ENCODE results near the gene PRAMEF7.
"Not testable (repeated sequence)": the region's sequence is repeated elsewhere in the genome, so short reads cannot be mapped to it uniquely, and the experiment has no call there.

- TF ChIP-seq GATA2, GATA3 (IDR thresholded peaks at IDR 0.05; ENCODE audit: low read depth, low read length): not testable (repeated sequence)
Measured at GRCh38 chr1:12947480-12947879, 31.1 kb downstream of the PRAMEF7 start, which contains the start of gene PRAMEF6.

Measured in SH-SY5Y (cell line).